GM10847 (cell line): ENCODE data around the gene IL17F.

Experiments
- POLR2A ChIP-seq: IDR thresholded peaks from 2 replicates; pipeline ENCODE4 v1.6.1; 2011; ENCODE audit not compliant: insufficient read length; ENCODE audit errors: extremely low read depth

IL17F gene

GRCh38 chr6:52215787-52216186 lies 28.5 kb downstream of the IL17F start:
- TF ChIP-seq POLR2A = no peak

GRCh38 chr6:52213127-52213526 lies 31.2 kb downstream of the IL17F start:
- TF ChIP-seq POLR2A = no peak

GRCh38 chr6:52210227-52210626 lies 34.1 kb downstream of the IL17F start:
- TF ChIP-seq POLR2A = no peak

- no peak for TF ChIP-seq POLR2A
These were observed 34.5 kb downstream of the IL17F start for GRCh38 chr6:52209770-52210169.

GRCh38 chr6:52208612-52209011 lies 35.7 kb downstream of the IL17F start:
- TF ChIP-seq POLR2A = no peak

- TF ChIP-seq POLR2A = no peak
These were observed 37.2 kb downstream of the IL17F start for GRCh38 chr6:52207066-52207465.

GRCh38 chr6:52201493-52201892 lies 42.8 kb downstream of the IL17F start:
- no peak for TF ChIP-seq POLR2A

- TF ChIP-seq POLR2A = no peak
These were observed 43.3 kb downstream of the IL17F start for GRCh38 chr6:52201046-52201445.

GRCh38 chr6:52195886-52196285 lies 48.4 kb downstream of the IL17F start:
- TF ChIP-seq POLR2A = no peak

GRCh38 chr6:52191824-52192223 lies 52.5 kb downstream of the IL17F start:
- no peak for TF ChIP-seq POLR2A

- TF ChIP-seq POLR2A = no peak
These were observed 53.9 kb downstream of the IL17F start for GRCh38 chr6:52190409-52190808.

GRCh38 chr6:52189974-52190373 lies 54.3 kb downstream of the IL17F start:
- TF ChIP-seq POLR2A = no peak

GRCh38 chr6:52187098-52187497 lies 57.2 kb downstream of the IL17F start:
- no peak for TF ChIP-seq POLR2A
